ENCODE data around the gene TCF7L1. TPM values are rescaled to one million over a fixed set of nuclear protein-coding genes. Genes with fewer than 3 reads are reported as not detected.

TCF7L1 gene
- total RNA-seq, 8 experiments from 2014 or later = 1.4 to 10.1 (median 3.4) TPM

DNA sequence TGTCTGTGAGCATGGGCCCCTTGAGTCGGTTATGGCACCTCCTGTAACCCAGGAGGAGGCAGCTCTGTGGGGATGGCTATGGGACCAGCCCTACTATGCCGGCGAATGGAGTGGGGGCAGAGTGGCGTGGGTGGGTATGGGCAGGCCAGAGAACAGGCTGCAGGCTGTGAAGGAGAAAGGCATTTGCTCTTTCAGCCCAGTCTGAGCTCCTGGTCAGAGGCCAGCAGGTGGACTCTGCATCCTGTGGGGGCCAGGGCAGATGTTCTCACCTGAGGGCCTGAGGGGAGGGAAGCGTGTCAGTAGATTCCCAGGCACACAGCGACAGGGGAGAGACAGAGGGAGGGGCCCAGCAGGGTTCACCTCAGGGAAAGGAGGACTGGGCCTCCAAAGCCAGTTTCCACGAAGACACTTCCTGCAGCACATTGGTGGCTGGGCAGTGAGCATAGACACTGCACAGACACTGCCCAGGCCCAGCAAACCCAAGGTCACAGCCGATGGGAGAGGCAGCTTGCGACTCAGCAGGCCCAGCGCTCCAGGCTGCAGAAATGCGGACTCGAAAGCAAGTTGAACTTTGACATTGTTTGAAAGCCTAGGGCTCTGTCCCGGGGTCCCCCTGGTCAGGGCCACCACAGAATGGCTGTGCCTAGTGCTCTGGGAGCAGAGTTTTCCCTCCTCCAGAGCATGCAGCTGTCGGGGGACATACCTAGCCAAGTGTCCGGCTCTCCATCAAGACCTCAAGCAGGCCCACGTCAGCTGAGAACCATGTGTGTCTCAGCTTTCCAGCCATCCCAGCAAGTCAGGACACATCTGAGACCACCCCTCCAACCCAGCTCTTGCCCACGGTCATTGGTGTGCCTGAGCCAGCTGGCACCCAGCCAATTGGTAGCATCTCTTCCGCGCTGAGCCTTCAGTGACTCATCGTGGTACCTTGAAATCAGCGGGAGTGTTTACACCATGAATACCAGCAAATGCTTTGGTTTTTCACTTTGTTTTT lies 140.8 kb downstream of the TCF7L1 start:
- peak in 2 of 8 experiments; percentile 32 to 33 for ATAC-seq (replicated peaks in 6 of 8)
- in situ Hi-C loops (cut with MboI; ENCODE audit: low pct_unique_long_range_greater_than_20kb in 2 of 9, low sequenced_read_pairs in 9 of 9, unreplicated experiment in 9 of 9) = no loop called here
- no peak overlapping the region for H3K4me3 ChIP-seq
- 26 to 92% (median 60%) methylated on average over 3 to 7 of the region's 21 CpGs; no CpG with 5 or more reads in 5 of the 10 experiments for WGBS, 10 experiments
- H3K27ac ChIP-seq = no peak overlapping the region
- H3K4me1 ChIP-seq (replicated peaks in 1 of 2) = peaks cover 13 to 15% of the 10 kb centered on the region in 2 donors

- peak in 2 of 8 experiments; percentile 31 to 48 for ATAC-seq (replicated peaks in 6 of 8)
- H3K4me3 ChIP-seq = no peak overlapping the region
- in situ Hi-C loops (cut with MboI; ENCODE audit: low pct_unique_long_range_greater_than_20kb in 2 of 9, low sequenced_read_pairs in 9 of 9, unreplicated experiment in 9 of 9) = loop anchor here in 7 of 9 experiments (25.0 kb wide), 5 partner anchors 139 to 789 kb away; partner anchors contain the start of gene TCF7L1 (in 3 of the 7)
- 4 to 100% (median 87%) methylated on average over 2 to 7 of the region's 9 CpGs for WGBS, 10 experiments
- H3K27ac ChIP-seq = no peak overlapping the region
- peaks cover 13 to 15% of the 10 kb centered on the region in 2 donors for H3K4me1 ChIP-seq (replicated peaks in 1 of 2)
Measured at GRCh38 chr2:85275984-85276540, 142.9 kb downstream of the TCF7L1 start.

GRCh38 chr2:85276571-85277118 lies 143.5 kb downstream of the TCF7L1 start:
- in situ Hi-C loops (cut with MboI; ENCODE audit: low pct_unique_long_range_greater_than_20kb in 2 of 9, low sequenced_read_pairs in 9 of 9, unreplicated experiment in 9 of 9) = loop anchor here in 7 of 9 experiments (25.0 kb wide), 5 partner anchors 139 to 789 kb away; partner anchors contain the start of gene TCF7L1 (in 3 of the 7)

GRCh38 chr2:85277416-85278158 lies 144.4 kb downstream of the TCF7L1 start:
- 0 to 59% (median 42%) methylated on average over 1 to 9 of the region's 15 CpGs; no CpG with 5 or more reads in 4 of the 10 experiments for WGBS, 10 experiments
- peaks cover 17 to 28% of the 10 kb centered on the region in 2 donors for H3K4me1 ChIP-seq (replicated peaks in 1 of 2)
- peak; percentile 55 to 93 (median 88) for ATAC-seq (replicated peaks in 6 of 8)
- H3K4me3 ChIP-seq = no peak overlapping the region
- in situ Hi-C loops (cut with MboI; ENCODE audit: low pct_unique_long_range_greater_than_20kb in 2 of 9, low sequenced_read_pairs in 9 of 9, unreplicated experiment in 9 of 9) = loop anchor here in 7 of 9 experiments (25.0 kb wide), 5 partner anchors 140 to 790 kb away; partner anchors contain the start of gene TCF7L1 (in 3 of the 7)
- peak overlapping the region in 1 of 2 donors; percentile 30 for H3K27ac ChIP-seq

More at GRCh38 chr2:85276571-85277118, 143.5 kb downstream of the TCF7L1 start:
- WGBS, 10 experiments = 3 to 88% (median 66%) methylated on average over 3 to 7 of the region's 14 CpGs; no CpG with 5 or more reads in 6 of the 10 experiments
- peak in 3 of 8 experiments; percentile 10 to 45 (median 12) for ATAC-seq (replicated peaks in 6 of 8)
- H3K27ac ChIP-seq = no peak overlapping the region
- H3K4me1 ChIP-seq (replicated peaks in 1 of 2) = peaks cover 13 to 19% of the 10 kb centered on the region in 2 donors
- H3K4me3 ChIP-seq = no peak overlapping the region

GRCh38 chr2:85278361-85278760 lies 145.2 kb downstream of the TCF7L1 start:
- no peak overlapping the region for H3K4me3 ChIP-seq
- H3K27ac ChIP-seq = peak overlapping the region in 1 of 2 donors; percentile 30
- no peak for ATAC-seq (replicated peaks in 6 of 8)
- 6 to 100% (median 96%) methylated on average over 2 of the region's 2 CpGs; no CpG with 5 or more reads in 2 of the 10 experiments for WGBS, 10 experiments
- H3K4me1 ChIP-seq (replicated peaks in 1 of 2) = peaks cover 25 to 31% of the 10 kb centered on the region in 2 donors
- in situ Hi-C loops (cut with MboI; ENCODE audit: low pct_unique_long_range_greater_than_20kb in 2 of 9, low sequenced_read_pairs in 9 of 9, unreplicated experiment in 9 of 9) = loop anchor here in 7 of 9 experiments (25.0 kb wide), 5 partner anchors 141 to 791 kb away; partner anchors contain the start of gene TCF7L1 (in 3 of the 7)

- Histone ChIP-seq H3K4me3 (no peak overlapping the region), H3K4me1 (replicated peaks in 1 of 2) (peaks cover 26 to 30% of the 10 kb centered on the region in 2 donors), H3K27ac (no peak overlapping the region)
- no peak for ATAC-seq (replicated peaks in 6 of 8)
- 60 to 100% (median 100%) methylated on average over 1 to 3 of the region's 6 CpGs; no CpG with 5 or more reads in 5 of the 10 experiments for WGBS, 10 experiments
- in situ Hi-C loops (cut with MboI; ENCODE audit: low pct_unique_long_range_greater_than_20kb in 2 of 9, low sequenced_read_pairs in 9 of 9, unreplicated experiment in 9 of 9) = loop anchor here (10.0 to 25.0 kb wide), 7 partner anchors 144 to 794 kb away; partner anchors contain the start of gene TCF7L1 (in 6 of the 9)
Measured at GRCh38 chr2:85281553-85281952, 148.4 kb downstream of the TCF7L1 start.

DNA sequence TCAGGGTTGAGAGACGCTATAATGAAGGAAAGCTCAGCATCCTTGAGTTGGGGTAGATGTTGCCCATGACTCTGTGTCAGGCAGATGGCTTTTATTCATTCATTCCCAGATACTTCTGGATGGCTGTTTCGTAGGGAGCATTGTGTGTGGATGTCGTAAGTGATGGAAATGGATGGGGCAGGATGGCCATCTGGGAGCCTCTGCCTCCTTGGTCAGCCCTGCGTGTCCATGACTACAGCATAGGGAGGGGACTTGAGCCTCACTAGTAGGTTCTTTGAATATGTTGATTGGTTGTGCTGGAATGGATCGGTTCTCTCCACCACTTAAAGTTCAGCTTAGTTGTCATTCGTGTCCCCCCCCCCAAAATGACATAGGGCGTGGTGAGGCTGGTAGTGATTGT lies 149.7 kb downstream of the TCF7L1 start:
- H3K4me1 ChIP-seq (replicated peaks in 1 of 2) = peaks cover 18 to 24% of the 10 kb centered on the region in 2 donors
- WGBS, 10 experiments = 0 to 100% (median 60%) methylated on average over 1 to 6 of the region's 7 CpGs; no CpG with 5 or more reads in 3 of the 10 experiments
- no peak overlapping the region for H3K4me3 ChIP-seq
- no peak overlapping the region for H3K27ac ChIP-seq
- ATAC-seq (replicated peaks in 6 of 8) = peak in 7 of 8 experiments; percentile 38 to 80 (median 66)
- in situ Hi-C loops (cut with MboI; ENCODE audit: low pct_unique_long_range_greater_than_20kb in 2 of 9, low sequenced_read_pairs in 9 of 9, unreplicated experiment in 9 of 9) = loop anchor here (10.0 to 25.0 kb wide), 7 partner anchors 146 to 796 kb away; partner anchors contain the start of gene TCF7L1 (in 6 of the 9)

GRCh38 chr2:85283641-85284040 lies 150.4 kb downstream of the TCF7L1 start:
- WGBS, 10 experiments = 67 to 93% (median 87%) methylated on average over 3 of the region's 8 CpGs; no CpG with 5 or more reads in 7 of the 10 experiments
- Histone ChIP-seq H3K4me3 (no peak overlapping the region), H3K4me1 (replicated peaks in 1 of 2) (peaks cover 13 to 19% of the 10 kb centered on the region in 2 donors), H3K27ac (no peak overlapping the region)
- in situ Hi-C loops (cut with MboI; ENCODE audit: low pct_unique_long_range_greater_than_20kb in 2 of 9, low sequenced_read_pairs in 9 of 9, unreplicated experiment in 9 of 9) = loop anchor here (10.0 to 25.0 kb wide), 7 partner anchors 146 to 796 kb away; partner anchors contain the start of gene TCF7L1 (in 6 of the 9)
- ATAC-seq (replicated peaks in 6 of 8) = no peak

DNA sequence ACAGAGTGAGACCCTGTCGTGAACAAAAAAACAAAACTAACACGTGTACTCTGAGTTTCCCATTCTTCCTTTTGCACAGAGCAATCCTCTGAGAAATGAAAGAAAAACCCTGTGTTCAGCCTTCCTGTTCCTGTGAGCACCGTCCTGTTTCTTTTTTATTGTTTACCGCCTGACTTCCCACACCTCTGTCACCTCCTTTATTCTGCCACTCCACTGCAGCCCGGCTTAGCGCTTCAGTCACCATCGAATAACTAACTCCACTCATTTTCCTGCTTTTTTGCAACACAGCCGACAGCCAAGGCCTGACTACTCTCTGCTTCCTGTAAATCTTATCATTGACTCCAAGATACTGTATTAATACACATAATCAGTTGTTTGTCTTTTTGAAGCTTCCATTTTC lies 153.7 kb downstream of the TCF7L1 start:
- ATAC-seq (replicated peaks in 6 of 8) = no peak
- 69 to 95% (median 84%) methylated on average over 2 to 8 of the region's 8 CpGs; no CpG with 5 or more reads in 1 of the 10 experiments for WGBS, 10 experiments
- in situ Hi-C loops (cut with MboI; ENCODE audit: low pct_unique_long_range_greater_than_20kb in 2 of 9, low sequenced_read_pairs in 9 of 9, unreplicated experiment in 9 of 9) = loop anchor here (10.0 to 25.0 kb wide), 7 partner anchors 150 to 800 kb away; partner anchors contain the start of gene TCF7L1 (in 6 of the 9)

GRCh38 chr2:85287721-85288120 lies 154.5 kb downstream of the TCF7L1 start:
- 60 to 100% (median 87%) methylated on average over 1 to 6 of the region's 7 CpGs; no CpG with 5 or more reads in 3 of the 10 experiments for WGBS, 10 experiments
- Histone ChIP-seq H3K4me1 (replicated peaks in 1 of 2) (peaks cover 5 to 8% of the 10 kb centered on the region in 2 donors), H3K27ac (no peak overlapping the region), H3K4me3 (no peak overlapping the region)
- in situ Hi-C loops (cut with MboI; ENCODE audit: low pct_unique_long_range_greater_than_20kb in 2 of 9, low sequenced_read_pairs in 9 of 9, unreplicated experiment in 9 of 9) = loop anchor here (10.0 to 25.0 kb wide), 7 partner anchors 150 to 800 kb away; partner anchors contain the start of gene TCF7L1 (in 6 of the 9)
- no peak for ATAC-seq (replicated peaks in 6 of 8)

More for the DNA sequence above, 153.7 kb downstream of the TCF7L1 start:
- no peak overlapping the region for H3K4me3 ChIP-seq
- H3K27ac ChIP-seq = no peak overlapping the region
- peaks cover 13% of the 10 kb centered on the region in 2 donors for H3K4me1 ChIP-seq (replicated peaks in 1 of 2)

- 0 to 71% (median 50%) methylated on average over 1 to 8 of the region's 10 CpGs; no CpG with 5 or more reads in 1 of the 10 experiments for WGBS, 10 experiments
- Histone ChIP-seq H3K4me1 (replicated peaks in 1 of 2) (peaks cover 2 to 3% of the 10 kb centered on the region in 2 donors), H3K27ac (no peak overlapping the region), H3K4me3 (no peak overlapping the region)
- in situ Hi-C loops (cut with MboI; ENCODE audit: low pct_unique_long_range_greater_than_20kb in 2 of 9, low sequenced_read_pairs in 9 of 9, unreplicated experiment in 9 of 9) = loop anchor here (10.0 to 25.0 kb wide), 7 partner anchors 151 to 801 kb away; partner anchors contain the start of gene TCF7L1 (in 6 of the 9)
- peak in 2 of 8 experiments; percentile 64 to 78 for ATAC-seq (replicated peaks in 6 of 8)
Measured at GRCh38 chr2:85288244-85288725, 155.1 kb downstream of the TCF7L1 start.

Measured in motor neuron (in vitro differentiated cells).